Articular chondrocyte of knee joint (primary cell): Measurements from ENCODE around the gene KCNAB2. TPM values are rescaled to one million over a fixed set of nuclear protein-coding genes. Genes with fewer than 3 reads are reported as not detected.

Experiments used
- total RNA-seq: library from RNA; depleted of rRNA; stranded (reverse); fragments of >200 nt; gene quantifications from 2 replicates; pipeline ENCODE4 v1.2.3, GENCODE V29; 2012

The KCNAB2 gene
- 4.1 and 5.4 TPM in 2 replicates for total RNA-seq

DNA sequence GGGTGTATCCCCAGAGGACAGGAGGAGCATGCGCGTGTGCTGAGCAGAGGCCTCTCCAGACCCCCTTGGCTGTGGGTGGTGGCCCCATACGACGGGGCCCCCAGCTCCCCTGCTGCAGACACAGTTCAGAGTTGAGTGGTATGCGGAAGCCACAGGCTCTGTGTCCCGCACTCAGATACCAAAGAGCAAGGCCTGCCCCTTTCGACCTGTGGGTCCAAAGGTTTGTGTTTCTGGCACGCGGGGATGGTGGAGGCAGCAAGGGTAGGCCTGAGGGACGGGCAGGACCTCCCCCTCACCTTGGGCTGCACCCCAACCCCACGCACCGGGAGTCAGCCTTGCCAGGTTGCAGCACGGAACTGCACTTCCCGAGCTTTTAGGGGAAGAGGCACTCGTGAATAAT is at the start of gene KCNAB2:
Gene KCNAB2 (plus strand): TSS at position 328 of the 400 bp plus-strand sequence. CDS start 5,649 bp downstream, outside the sequence.

Other genes starting within 250 kb of the KCNAB2 start
- gene NPHP4, start 53.5 kb upstream of the KCNAB2 start, total RNA-seq: 6.1 and 7.1 TPM in 2 replicates
- 0.11 and 0.13 TPM in 2 replicates for gene CHD5, start 134.4 kb downstream of the KCNAB2 start, total RNA-seq
- gene RPL22, start 153.7 kb downstream of the KCNAB2 start, total RNA-seq: 118 and 161 TPM in 2 replicates
- 10.7 and 12.0 TPM in 2 replicates for gene RNF207, start 160.2 kb downstream of the KCNAB2 start, total RNA-seq
- gene ICMT, start 190.1 kb downstream of the KCNAB2 start, total RNA-seq: 75.9 and 86.5 TPM in 2 replicates
- gene HES3, start 198.3 kb downstream of the KCNAB2 start, total RNA-seq: not detected in 2 replicates
- 5.6 and 8.1 TPM in 2 replicates for gene GPR153, start 215.2 kb downstream of the KCNAB2 start, total RNA-seq